GM19238 (cell line): ENCODE data around the gene NOL4L.
"Not testable (repeated sequence)": the region's sequence is repeated elsewhere in the genome, so short reads cannot be mapped to it uniquely, and the experiment has no call there.

ENCODE experiments used
- DNase-seq: peaks from one replicate; pipeline ENCODE4 v3.0.0; 2011; ENCODE audit warnings: low spot score; ENCODE audit not compliant: insufficient read length

NOL4L gene

DNA sequence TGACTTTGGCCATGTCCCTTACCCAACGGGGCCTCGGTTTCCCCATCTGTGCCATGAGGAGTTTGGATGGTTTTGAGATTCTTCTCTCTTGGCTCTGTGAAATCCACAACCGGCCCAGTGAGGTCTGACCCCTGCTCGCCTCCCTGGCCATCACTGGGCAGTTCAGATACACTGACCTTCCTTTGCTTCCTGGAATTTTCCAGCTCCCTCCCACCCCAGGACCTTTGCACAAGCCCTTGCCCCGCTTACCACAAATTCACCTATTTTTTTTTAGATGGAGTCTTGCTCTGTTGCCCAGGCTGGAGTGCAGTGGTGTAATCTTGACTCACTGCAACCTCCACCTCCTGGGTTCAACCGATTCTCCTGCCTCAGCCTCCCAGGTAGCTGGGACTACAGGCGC, 12.6 kb upstream of the NOL4L start:
- DNase-seq: no peak

DNA sequence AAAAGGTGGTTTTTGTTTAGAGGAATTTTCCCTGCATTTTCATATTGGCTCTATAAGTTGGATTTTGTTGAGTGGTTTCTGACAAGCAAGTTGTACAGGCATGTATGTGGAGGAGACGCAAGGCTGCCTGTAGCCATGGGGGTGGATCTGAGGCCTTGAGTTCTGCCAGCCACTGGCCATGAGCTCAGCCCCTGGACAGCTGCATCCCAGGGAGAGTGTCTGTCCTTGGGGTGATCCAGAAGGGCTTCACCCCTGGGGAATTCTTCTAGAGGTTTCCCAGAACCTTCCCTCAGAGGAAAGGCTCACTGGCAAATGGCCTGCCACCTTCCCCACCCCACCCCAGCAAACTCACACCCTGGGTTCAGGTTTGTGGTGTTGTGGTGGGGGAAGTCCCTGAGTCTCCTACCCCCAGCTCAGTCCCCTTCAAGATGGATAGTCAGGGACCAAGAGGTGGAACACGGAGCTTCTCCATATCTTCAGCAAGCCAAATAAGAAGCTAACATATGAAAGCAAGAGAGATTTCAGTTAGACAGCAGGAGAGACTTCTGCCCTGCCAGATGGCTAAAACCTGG, 11.6 kb upstream of the NOL4L start:
- no peak for DNase-seq

DNA sequence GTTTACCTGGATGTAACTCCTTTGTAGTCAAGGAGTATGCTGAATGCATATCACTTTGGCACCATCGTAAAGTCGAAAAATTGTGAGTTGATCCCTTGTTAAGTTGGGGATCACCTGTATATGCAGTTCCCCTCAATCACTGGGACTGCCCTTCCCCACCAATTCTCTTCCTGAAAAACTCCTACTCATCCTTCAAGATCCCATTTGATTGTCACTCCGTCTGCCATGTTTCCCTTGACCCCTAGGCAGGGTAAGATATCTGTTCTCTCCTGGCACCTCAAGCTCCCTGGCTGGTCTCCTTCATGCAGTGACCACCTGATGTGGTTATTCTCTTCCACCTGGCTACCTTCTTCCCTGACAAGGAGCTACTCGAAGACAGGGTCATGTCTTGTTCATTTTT, 10.0 kb upstream of the NOL4L start:
- DNase-seq: no peak

DNA sequence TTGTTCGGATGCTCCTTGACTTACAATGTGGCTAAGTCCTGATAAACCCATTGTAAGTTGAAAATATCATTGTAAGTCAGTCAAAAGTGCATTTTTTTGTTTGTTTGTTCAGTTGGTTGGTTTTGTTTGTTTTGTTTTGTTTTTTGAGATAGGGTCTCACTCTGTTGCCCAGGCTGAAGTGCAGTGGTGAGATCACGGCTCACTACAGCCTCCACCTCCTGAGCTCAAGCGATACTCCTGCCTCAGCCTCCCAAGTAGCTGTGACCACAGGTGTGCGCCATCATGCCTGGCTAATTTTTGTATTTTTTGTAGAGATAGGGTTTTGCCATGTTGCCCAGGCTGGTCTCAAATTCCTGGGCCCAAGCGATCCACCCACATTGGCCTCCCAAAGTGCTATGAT, 9.5 kb upstream of the NOL4L start:
- DNase-seq: not testable (repeated sequence)

DNA sequence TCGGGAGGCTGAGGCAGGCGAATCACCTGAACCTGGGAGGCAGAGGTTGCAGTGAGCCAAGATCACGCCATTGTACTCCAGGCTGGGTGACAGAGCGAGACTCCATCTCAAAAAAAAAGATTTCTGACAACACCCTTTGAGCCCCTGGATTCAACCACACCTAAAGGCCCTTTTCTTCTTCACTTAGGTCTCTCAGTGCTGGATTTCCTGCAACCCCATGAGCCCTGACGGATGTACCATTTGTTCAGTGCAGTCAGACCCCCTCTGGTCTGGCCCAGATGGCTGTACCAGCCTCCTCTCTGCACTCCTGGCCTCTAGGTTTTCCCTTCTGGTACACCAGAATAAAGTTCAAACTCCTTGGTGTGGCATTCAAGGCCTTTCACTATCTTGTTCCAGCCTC, 9.1 kb upstream of the NOL4L start:
- no peak for DNase-seq

DNA sequence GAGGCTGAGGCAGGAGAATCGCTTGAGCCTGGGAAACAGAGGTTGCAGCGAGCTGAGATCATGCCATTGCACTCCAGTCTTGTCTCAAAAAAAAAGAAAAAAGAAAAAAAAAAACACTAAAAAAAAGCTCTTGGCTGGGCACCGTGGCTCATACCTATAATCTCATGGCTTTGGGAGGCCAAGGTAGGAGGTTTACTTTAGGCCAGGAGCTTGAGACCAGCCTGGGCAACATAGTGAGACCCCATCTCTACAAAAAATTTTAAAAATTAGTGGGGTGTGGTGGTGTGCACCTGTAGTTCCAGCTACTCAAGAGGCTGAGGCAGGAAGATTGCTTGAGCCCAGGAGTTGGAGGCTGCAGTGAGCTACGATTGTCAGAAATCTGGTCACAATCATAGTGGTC, 7.5 kb upstream of the NOL4L start:
- not testable (repeated sequence) for DNase-seq

DNA sequence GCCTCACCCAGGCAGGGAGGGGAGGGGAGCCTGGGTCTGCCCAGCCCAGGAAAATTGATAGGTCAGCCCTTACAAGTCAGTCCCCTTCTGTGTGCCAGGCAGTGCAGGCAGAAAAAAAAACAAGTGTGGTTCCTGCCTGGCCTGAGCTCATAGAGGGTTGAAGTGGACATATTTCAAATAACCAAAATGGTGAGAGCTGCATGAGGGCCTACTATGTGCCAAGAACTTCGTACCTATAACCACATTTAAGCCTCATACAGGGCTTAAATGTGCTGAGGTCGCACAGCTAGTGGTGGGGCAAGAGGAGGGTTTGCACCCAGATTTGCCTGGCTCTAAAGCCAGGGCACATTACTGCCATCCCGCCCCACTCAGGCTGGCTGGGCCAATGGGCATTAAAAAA, 6.9 kb upstream of the NOL4L start:
- no peak for DNase-seq

DNA sequence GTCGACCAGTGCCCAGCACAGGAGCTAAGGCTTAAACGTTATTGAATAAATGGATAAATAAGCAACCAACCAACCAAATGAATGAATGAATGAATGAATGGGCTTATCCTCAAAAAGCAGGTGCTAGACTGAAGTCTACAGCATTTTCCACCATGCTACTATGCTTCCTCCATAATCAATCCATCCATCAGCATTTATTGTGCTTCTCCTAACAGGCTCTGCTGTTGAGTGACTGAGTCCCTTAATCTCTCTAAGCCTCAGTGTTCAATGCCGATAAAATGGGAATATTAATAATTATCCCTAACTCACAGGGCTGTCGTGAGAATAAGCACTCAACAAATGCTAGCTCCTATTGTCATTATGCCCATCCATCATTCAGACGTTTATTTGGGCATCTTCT, 4.6 kb upstream of the NOL4L start:
- DNase-seq: no peak

DNA sequence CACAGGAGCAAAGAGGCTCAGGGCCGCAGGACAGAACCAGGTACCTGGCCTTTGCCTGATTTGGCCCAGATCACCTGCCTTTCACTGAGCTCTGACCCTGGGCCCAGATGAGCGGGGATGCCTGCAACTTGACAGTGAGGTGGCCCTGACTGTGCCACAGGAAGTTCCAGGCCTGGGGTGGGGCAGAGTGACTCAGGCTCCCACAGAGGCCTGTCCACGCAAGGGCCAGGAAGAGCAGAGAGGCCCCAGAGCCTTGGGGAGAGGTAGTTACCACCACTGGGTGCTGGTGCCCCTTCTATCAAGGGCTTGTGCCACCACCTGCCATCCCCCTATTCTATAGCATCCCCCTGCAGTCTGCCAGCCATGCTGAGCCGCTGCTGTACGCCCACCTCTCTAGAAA, 4.1 kb upstream of the NOL4L start:
- DNase-seq: no peak

DNA sequence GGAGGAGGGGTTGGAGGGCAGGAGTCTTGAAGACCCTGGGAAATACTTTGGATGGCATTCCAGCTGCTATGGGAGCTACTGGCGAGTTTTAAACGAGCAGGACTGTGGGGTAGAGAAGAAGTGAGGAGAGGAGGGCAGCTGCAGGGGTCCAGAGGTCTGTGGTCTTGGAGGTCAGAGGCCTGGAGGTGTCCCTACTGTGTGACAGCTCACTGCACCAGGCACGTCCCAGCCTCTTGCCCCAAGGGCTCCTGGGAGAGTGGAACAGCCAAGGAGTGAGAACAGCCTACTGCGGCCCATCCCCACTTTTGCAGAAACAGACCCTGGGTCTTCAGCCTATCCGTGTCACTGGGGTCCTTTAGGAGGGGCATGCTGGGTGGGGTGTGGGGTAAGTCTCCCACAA, 2.9 kb upstream of the NOL4L start:
- DNase-seq: no peak

DNA sequence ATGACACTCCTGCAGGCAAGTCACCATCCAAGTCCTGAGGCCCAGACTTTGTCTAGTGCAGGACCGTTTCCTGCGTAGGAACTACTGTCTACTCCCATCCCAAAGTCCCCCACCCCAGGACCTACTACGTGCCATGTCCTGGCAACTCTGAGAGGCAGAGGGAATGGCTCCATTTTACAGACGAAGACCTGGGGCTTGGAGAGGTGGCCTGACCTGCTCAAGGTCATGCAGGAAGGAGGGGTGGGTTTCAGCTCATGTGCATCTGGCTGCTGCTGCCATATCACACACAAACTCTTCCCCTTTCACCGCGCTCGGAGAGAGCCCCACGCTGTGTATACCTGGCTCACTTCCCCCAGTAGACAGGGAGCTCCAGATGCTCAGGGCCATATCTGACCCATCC, 1.2 kb upstream of the NOL4L start:
- no peak for DNase-seq

DNA sequence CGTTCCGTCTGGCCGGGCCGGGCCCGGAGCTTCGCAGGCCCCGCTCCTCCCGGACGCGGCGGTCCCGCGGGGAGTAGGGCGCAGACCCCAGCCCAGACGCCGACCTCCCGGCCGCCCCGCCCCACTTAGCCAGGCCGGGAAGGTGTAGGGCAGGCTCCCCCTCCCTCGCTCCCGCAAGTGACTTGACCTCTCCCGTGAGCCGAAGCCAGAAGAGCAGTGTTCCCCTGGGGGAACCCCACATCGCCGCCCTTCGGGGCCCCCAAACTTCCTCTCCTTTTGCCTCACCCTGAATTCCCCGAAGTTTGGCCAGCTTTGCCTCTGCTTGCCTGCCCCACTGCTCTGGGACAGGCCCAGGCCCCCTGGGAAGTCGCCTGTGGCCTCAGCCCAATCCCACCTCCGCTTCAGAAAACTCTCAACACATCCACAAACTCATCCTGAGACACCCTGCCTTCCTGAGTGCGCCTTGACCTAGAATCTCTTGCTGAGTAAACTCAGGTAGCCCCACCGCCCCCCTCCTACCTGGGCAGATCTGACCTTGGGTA, 524 bp upstream of the NOL4L start:
- DNase-seq: no peak

DNA sequence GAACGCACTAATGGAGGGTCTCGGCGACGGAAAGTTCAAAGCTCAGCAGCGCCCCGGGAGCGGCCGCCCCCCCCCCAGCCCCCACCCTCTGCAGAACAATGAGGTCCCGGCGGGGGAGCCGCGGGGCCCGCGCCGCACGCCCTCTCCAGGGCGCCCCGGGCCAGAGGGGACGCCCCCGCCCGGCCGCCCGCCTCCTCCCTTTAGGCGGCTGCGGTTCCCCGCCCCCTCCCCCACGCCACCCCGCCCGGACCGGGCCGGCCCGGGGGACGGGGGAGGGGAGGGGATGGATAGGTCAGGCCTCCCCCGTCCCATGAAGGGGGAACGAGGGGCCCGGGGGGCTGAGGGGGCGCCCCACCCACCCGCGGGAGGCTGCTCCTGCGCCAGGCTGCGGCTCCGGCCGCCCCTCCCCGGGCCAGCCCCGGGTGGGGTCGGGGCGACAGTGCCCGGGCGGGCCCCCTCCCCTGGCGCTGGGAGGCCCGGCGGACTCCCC, 1.5 kb downstream of the NOL4L start:
- DNase-seq: no peak

DNA sequence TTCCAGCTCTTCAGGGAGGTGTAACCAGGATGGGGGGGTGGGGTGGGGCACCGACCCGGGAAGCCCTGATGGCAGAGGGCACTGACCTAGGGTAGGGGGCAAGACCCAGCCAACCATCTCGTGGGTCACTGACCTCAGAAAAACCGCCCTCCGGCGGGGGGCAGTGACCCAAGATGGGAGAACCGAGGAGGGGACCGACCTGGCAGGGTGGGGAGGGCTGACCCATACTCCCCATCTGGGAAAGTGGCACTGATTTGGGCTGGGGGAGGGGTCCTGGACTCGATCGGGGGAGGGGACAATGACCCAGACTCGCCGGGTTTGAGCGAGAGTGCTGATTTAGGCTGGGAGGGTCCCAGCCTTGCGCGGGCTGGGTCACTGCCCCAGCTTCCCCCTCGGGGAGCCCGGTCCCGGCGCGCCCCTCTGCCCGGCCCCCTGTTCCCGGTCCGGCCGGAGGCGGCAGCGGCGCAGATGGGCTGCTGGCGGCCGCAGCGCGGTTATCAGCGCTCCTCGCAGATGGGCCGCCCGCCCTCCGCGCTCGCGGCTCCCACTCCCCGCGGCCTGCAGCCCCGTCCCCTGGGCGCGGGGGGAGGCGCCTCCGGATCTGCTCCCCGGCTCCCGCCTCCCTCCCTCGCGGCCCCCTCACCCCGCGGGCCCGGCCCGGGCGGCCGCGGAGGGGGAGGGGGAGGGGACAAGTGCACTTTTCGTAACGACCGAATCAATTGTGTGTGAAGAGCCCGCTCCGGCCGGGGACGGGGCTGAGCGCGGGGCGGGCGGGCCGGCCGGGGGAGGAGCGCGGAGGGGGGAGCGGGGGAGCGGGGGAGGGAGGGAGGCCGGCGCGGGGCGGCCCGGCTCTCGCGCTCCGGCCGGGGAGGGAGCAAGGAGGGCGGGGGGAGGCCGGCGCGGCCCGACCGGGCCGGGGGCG, 2.2 kb downstream of the NOL4L start:
- DNase-seq: no peak

DNA sequence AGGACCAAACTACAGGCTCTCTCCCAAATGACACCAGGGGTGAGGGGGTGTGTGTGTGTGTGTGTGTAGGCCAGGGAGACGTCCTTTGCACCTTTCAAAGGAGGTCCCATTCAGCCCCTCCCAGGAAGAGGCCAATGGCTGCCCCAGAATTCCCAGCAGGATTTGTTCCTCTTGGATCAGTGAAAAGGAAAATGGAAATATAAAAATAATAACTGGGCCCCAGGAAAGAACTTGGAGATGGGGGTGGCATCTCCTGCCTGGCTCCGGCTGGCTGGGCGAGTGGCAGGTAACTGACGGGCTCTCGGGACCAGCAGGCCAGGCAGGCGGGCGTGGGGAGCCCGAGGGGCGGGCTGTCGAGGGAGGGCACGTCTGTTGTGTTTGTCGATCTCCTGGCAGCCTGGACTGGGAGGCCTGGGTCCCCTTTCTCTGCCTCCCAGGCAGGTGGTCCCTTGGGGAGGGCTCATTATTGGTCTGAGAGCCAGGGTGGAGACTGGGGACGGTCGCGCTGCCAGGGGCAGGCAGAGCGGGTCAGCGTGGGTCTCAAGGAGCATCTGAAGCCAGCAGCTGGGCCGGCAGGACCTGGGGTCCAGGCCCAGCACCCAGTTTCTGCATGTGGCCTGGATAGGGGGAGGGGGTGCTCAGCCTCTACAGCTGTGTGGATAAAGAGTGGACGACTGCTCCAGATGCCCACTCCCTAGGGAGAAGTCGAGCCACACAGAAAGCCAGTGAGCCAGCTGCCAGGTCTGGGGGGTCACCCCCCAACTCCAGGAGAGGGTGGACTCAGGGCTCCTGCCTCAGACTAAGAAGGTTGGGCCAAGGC, 3.1 kb downstream of the NOL4L start:
- DNase-seq: no peak

DNA sequence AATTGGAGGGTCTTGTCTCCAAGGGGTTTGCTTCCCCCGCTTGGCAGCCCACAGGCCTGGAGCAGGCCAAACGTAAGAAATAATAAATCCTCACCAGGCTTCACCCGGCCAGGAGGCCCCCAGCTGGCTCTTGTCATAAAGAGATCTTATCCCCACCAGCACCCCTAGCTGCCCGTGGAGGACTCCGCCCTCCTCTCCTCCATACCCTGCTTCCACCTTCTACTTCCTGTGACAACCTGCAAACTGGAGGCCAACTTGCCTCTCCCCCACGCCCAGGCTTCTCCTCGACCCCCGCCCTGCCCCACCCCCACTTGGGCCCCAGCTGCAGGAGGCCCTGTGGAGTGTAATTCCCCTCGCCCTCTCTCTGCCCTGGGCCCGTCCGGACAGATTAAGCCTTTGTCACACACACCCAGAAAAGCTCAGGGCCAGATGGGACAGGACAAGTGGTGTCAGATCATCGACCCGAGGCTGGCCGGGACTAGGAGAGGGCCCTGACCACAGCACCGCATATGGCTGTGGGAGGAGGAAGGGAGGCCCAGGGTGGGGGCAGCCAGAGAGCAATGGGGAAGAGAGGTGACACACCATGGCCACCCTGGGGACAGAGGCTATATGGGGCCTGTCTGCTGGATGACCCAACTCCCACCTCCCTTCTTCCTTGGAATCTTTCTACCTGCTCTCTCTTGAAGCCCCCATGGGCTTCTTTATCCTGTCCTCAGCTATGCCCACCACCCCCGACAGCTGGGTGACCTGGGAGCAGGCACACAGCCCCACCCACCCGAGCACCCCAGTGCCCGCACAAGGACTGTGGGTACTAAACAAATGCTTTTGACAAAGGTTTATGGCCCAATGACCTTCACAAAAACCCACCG, 3.9 kb downstream of the NOL4L start:
- no peak for DNase-seq

DNA sequence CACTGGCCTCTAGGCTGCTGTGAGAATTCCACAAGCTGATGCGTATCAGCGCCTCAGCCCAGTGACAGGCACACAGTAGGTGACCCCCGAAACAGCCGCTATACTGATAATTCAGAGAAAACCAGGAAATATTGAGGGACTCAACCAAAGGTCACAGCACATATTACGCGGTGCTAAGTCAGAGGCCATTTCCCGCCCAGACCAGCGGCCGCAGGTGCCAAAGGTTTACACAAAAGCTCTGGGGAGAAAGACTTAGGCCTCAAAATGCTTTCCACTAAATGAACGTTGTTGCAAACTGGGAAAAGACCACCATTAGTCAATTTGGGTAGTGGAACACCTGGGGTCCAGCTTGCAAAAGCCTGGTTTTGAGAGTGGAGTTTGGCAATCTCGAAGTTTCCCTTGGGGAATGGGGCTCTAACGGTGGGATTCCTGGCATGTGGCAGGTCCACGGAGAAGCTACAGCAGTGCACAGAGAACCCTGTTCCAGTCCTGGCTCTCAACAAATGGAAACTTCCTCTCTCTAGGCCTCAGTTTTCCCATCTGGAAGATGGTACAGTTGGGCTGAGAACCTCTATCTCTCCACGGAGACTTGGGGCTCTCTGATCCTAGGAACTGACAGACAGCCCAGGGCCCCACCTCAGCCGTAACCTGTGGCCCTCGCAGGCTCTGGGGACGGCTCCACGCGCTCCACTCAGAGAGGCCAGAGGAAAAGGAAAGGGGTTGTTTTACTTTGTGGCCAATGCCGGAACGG, 4.7 kb downstream of the NOL4L start:
- no peak for DNase-seq

DNA sequence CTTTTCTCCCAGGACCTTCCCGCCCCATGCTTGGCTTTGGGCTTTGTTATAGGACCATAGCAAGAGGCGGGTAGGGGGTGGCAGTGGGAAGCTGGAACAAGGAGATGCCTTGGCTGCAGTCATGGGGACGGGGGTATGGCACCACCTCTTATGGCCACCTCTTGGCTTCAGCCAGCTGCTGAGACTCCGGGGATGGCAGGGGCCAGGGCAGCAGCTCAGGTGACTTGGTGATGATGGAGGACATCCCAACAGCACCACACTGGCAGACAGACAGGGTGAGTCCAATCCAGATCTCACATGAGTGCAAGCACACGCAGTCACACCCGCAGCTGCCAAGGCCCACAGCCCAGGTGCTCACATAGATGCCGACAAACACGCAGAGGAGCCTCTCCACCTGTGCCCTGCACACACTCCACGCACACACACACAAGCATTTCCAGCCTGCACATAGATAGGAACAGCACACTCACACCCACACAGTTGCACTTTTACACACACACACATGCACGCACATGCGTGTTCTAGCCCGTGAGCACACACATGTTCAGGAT, 6.2 kb downstream of the NOL4L start:
- no peak for DNase-seq

DNA sequence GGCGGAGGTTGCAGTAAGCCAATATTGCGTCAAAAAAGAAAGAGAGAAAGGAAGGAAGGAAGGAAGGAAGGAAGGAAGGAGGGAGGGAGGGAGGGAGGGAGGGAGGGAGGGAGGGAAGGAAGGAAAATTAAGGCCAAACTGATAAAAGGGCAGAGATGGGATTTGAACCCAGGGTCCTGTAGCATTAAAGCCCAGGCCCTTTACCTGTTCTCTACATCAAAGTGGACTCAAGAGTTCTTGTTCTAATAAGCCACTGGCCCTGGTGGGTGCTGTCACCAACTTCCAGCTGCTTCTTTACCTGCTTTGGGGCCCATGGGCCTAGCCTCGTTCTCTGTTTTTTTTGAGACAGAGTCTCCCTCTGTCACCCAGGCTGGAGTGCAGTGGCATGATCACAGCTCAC, 7.1 kb downstream of the NOL4L start:
- DNase-seq: not testable (repeated sequence)

DNA sequence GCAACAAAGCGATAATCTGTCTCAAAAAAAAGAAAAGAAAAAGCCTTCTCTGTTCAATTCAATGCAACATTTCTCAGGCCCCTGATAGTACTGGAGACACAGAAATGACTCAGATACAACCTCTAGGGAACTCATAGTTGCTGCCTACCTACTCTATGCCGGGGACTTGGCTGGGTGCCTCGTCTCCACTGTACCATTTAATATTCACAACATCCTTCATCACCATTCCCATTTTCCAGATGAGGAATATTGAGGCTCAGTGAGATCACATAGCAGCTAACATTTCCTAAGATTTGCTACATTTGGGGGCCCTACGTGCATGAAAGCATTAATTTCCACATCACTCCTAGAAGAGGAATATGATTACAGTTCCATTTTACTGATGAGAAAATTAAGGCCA, 7.5 kb downstream of the NOL4L start:
- DNase-seq: no peak
